B cell (primary cell): ENCODE data around the gene PRSS16.

Experiments used
- EZH2 ChIP-seq: IDR thresholded peaks from 2 replicates; pipeline ENCODE4 v1.6.1; 2012; ENCODE audit warnings: borderline replicate concordance, low read depth, mild to moderate bottlenecking, moderate library complexity, low read length; ENCODE audit not compliant: insufficient read depth, poor library complexity, severe bottlenecking
- TF ChIP-seq, protein P1 (sequence below): fragments of 200-600 bp; IDR thresholded peaks from one replicate; pipeline ENCODE4 v1.8.0; 2022; ENCODE audit warnings: antibody characterized with exemption, mild to moderate bottlenecking

DNA sequence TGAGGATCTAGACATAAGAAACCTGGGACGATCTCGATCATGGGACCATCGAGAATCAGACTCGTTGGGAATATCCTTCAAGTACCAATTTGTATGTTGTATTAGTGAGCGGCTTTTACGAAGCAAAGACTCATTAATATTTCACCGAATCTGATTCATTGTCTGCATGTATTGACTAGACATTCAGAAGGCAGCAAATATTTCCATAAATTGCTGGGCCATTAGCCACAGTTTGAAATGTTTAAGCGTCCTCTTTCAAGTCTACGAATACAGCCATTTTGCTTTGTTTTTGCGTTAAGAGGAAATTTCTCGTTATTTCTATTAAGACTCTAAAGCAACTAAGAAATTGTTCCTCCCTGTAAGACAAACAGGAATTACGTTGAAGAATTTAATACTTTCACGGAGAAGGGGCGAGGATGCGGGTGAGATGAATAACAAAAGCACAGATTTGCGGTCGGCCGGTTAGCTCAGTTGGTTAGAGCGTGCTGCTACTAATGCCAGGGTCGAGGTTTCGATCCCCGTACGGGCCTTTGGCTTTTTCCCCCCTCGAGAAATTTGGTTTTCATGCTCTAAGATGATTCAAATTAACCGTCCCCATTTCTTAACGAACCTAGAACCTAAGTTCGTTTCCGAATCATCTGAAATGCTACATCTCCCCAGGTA, 46.1 kb downstream of the PRSS16 start:
- TF ChIP-seq, protein P1, sequence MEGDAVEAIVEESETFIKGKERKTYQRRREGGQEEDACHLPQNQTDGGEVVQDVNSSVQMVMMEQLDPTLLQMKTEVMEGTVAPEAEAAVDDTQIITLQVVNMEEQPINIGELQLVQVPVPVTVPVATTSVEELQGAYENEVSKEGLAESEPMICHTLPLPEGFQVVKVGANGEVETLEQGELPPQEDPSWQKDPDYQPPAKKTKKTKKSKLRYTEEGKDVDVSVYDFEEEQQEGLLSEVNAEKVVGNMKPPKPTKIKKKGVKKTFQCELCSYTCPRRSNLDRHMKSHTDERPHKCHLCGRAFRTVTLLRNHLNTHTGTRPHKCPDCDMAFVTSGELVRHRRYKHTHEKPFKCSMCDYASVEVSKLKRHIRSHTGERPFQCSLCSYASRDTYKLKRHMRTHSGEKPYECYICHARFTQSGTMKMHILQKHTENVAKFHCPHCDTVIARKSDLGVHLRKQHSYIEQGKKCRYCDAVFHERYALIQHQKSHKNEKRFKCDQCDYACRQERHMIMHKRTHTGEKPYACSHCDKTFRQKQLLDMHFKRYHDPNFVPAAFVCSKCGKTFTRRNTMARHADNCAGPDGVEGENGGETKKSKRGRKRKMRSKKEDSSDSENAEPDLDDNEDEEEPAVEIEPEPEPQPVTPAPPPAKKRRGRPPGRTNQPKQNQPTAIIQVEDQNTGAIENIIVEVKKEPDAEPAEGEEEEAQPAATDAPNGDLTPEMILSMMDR = no peak
- no peak for TF ChIP-seq EZH2
